HepG2 (cell line): Measurements from ENCODE around the gene RANBP3. TPM values are rescaled to one million over a fixed set of nuclear protein-coding genes. Genes with fewer than 3 reads are reported as not detected.
A peak's percentile ranks its signal among the peaks of the same experiment; 100 is the strongest.

Source experiments
- CBX5 ChIP-seq: sonication (generic); formaldehyde crosslinking; IDR thresholded peaks from 2 replicates; pipeline ENCODE4 v1.4.0; 2020; ENCODE audit warnings: missing genetic modification reagents, borderline replicate concordance
- CHD2 ChIP-seq: IDR thresholded peaks from 2 replicates; pipeline ENCODE4 v1.6.1; 2011; ENCODE audit warnings: low read depth, low read length, improper control_type of control experiment
- GMEB2 ChIP-seq: IDR thresholded peaks from 2 replicates; pipeline ENCODE4 v1.6.1; 2016; ENCODE audit warnings: missing biosample characterization, missing genetic modification reagents, low read depth
- IRF1 ChIP-seq: sonication (generic); formaldehyde crosslinking; IDR thresholded peaks from 2 replicates; pipeline ENCODE4 v1.4.0; 2020; ENCODE audit warnings: low read depth, mild to moderate bottlenecking, missing genetic modification reagents
- MAZ ChIP-seq, 2 experiments: sonication (generic) in 1 of 2; formaldehyde crosslinking in 1 of 2; IDR thresholded peaks; 2 replicates each; pipeline versions ENCODE4 v1.5.0 to v1.6.1; 2012 to 2020; ENCODE audit warnings: low read depth in 2 of 2, mild to moderate bottlenecking in 2 of 2, borderline replicate concordance in 1 of 2, improper control_type of control experiment in 1 of 2, low read length in 1 of 2, missing genetic modification reagents in 1 of 2, moderate library complexity in 1 of 2
- SMAD3 ChIP-seq: sonication (generic); formaldehyde crosslinking; IDR thresholded peaks from 2 replicates; pipeline ENCODE4 v1.4.0; 2020; ENCODE audit warnings: missing genetic modification reagents
- SOX6 ChIP-seq, 2 experiments: fragments of 450-650 bp in 1 of 2; sonication (generic) in 1 of 2; formaldehyde crosslinking in 1 of 2; IDR thresholded peaks; 2 replicates each; pipeline versions ENCODE4 v1.4.0 to v1.6.1; 2017 to 2020; ENCODE audit warnings: antibody characterized with exemption in 1 of 2, mild to moderate bottlenecking in 1 of 2, missing genetic modification reagents in 1 of 2
- SP5 ChIP-seq: IDR thresholded peaks from 2 replicates; pipeline ENCODE4 v1.6.1; 2016; ENCODE audit warnings: low read depth, borderline replicate concordance
- UBTF ChIP-seq: sonication (generic); formaldehyde crosslinking; IDR thresholded peaks from 2 replicates; pipeline ENCODE4 v1.4.0; 2020; ENCODE audit warnings: mild to moderate bottlenecking, missing genetic modification reagents
- ZHX1 ChIP-seq: sonication (generic); formaldehyde crosslinking; IDR thresholded peaks from 2 replicates; pipeline ENCODE4 v1.8.1; 2022; ENCODE audit warnings: low read depth, mild to moderate bottlenecking, missing genetic modification reagents
- ZNF121 ChIP-seq: sonication (generic); formaldehyde crosslinking; IDR thresholded peaks from 2 replicates; pipeline ENCODE4 v1.5.0; 2020; ENCODE audit warnings: mild to moderate bottlenecking, missing genetic modification reagents
- ZNF33B ChIP-seq: sonication (generic); formaldehyde crosslinking; IDR thresholded peaks from 2 replicates; pipeline ENCODE4 v1.5.1; 2020; ENCODE audit warnings: mild to moderate bottlenecking, missing genetic modification reagents
- ZNF563 ChIP-seq: sonication (generic); formaldehyde crosslinking; IDR thresholded peaks from 2 replicates; pipeline ENCODE4 v1.8.0; 2022; ENCODE audit warnings: mild to moderate bottlenecking, moderate library complexity, missing genetic modification reagents
- ZNF615 ChIP-seq: sonication (generic); formaldehyde crosslinking; IDR thresholded peaks from 2 replicates; pipeline ENCODE4 v1.5.0; 2020; ENCODE audit warnings: mild to moderate bottlenecking, missing genetic modification reagents, borderline replicate concordance
- ZNF691 ChIP-seq: sonication (generic); formaldehyde crosslinking; IDR thresholded peaks from 2 replicates; pipeline ENCODE4 v1.4.0; 2020; ENCODE audit warnings: missing genetic modification reagents, low read depth, mild to moderate bottlenecking, borderline replicate concordance
- ZNF740 ChIP-seq: sonication (generic); formaldehyde crosslinking; IDR thresholded peaks from 2 replicates; pipeline ENCODE4 v1.4.0; 2020; ENCODE audit warnings: missing genetic modification reagents
- polyA plus RNA-seq, 8 experiments: library from polyadenylated mRNA; depleted of rRNA in 3 of 8; stranded (reverse) in 7 of 8; unstranded in 1 of 8; fragments of >200 nt; fragmentation: Illumina TruSeq in 4 of 8; extraction: Trizol in 4 of 8; gene quantifications; 2 replicates each; pipeline versions ENCODE4 v1.2.1 to v1.2.3, GENCODE V29; 2011 to 2016; ENCODE audit warnings: low read depth in 4 of 8, missing spikeins in 1 of 8, mixed read lengths in 1 of 8; ENCODE audit not compliant: insufficient read depth in 1 of 8
- total RNA-seq, 5 experiments: library from RNA; depleted of rRNA; stranded (reverse); fragments of >200 nt; fragmentation: Illumina TruSeq; extraction: Trizol; gene quantifications; 2 replicates each; pipeline ENCODE4 v1.2.3, GENCODE V29; 2016; ENCODE audit warnings: low read depth in 1 of 5
- TF ChIP-seq, protein P1 (sequence below): sonication (generic); formaldehyde crosslinking; IDR thresholded peaks from 2 replicates; pipeline ENCODE4 v1.8.1; 2023; ENCODE audit warnings: mild to moderate bottlenecking, missing genetic modification reagents, borderline replicate concordance

Gene RANBP3
- total and polyA plus RNA-seq, 2 of the 13 experiments (the other 11 are each of a cell fraction or from before 2014, with no cell fraction given): 39.5 to 149 TPM

DNA sequence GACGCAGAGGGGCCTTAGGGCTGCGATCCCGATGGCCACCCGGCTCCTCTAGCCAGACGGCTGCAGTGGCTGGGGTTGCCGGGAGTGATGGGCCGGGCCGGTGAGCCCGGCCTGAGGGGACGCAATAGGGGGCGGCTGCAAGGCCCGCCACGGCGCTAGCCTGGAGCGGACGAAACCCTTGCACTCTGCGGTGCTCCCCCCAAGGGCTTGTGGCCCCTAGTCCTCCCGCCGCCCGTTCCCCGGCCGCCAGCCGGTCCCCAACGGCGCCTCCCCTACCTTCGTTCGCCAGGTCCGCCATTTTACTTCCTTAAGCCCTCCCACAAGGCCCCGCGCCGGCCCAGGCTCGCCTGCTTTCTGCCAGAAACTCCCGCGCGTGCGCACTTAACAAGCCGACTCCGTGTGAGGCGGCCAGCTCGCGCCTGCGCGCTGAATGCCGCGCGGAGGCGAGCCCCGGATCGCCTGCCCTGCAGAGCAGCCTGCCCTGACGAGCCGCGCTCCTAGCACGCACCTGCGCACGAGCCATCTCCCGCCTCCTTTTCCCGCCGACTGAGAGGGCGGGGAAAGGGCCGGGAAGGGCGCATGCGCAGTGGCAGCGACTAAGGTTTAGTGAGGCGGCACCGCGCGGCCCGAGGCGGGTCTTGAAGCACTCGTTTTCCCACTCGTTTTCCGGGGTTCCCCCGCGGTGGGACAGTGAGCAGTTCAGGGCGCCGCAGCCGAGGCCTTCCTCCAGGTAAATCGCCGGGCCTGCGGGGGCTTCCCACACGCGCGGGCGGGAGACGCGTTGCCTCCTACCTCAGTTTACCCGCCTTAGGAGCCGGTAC lies at the start of gene RANBP3 (continued):
- TF ChIP-seq MAZ (IDR thresholded peaks at IDR 0.05; ENCODE audit: borderline replicate concordance, low read depth, low read length) (no peak), MAZ (CRISPR knock-in tag; IDR thresholded peaks at IDR 0.05; ENCODE audit: low read depth) (peak; percentile 99), GMEB2 (CRISPR knock-in tag) (peak; percentile 76; the same call in 1 of the 2 replicates), SOX6 (IDR thresholded peaks at IDR 0.05) (no peak), SOX6 (CRISPR knock-in tag; IDR thresholded peaks at IDR 0.05) (peak; percentile 64), ZNF33B (peak; percentile 100), ZNF740 (CRISPR knock-in tag) (peak; percentile 92), SMAD3 (peak; percentile 88), ZNF563 (CRISPR knock-in tag) (peak; percentile 100), ZNF691 (CRISPR knock-in tag) (peak; percentile 100), CBX5 (CRISPR knock-in tag) (peak; percentile 78; the same call in 1 of the 2 replicates), ZNF615 (CRISPR knock-in tag) (peak; percentile 99), ZHX1 (CRISPR knock-in tag) (peak; percentile 97), SP5 (CRISPR knock-in tag) (peak; percentile 96), UBTF (CRISPR knock-in tag) (peak; percentile 89), IRF1 (CRISPR knock-in tag) (peak; percentile 99), CHD2 (no peak), ZNF121 (CRISPR knock-in tag) (peak; percentile 93)
- TF ChIP-seq, protein P1, sequence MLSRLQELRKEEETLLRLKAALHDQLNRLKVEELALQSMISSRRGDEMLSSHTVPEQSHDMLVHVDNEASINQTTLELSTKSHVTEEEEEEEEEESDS (CRISPR knock-in tag): peak; percentile 99
